GM12891 (cell line): ENCODE results near the gene HOTAIR.

Source experiments
- DNase-seq: peaks from one replicate; pipeline ENCODE4 v3.0.0; 2011; ENCODE audit warnings: low spot score; ENCODE audit not compliant: insufficient read length
- FAIRE-seq: peaks from 2 replicates; lab custom pipeline; 2011; peaks lifted over from hg19 to GRCh38; lab: Jason Lieb, UNC
- PAX5 ChIP-seq: IDR thresholded peaks from 2 replicates; pipeline ENCODE4 v1.6.1; 2011; ENCODE audit warnings: low read length, moderate library complexity, mild to moderate bottlenecking; ENCODE audit not compliant: insufficient read depth, severe bottlenecking
- POLR2A ChIP-seq: IDR thresholded peaks from 2 replicates; pipeline ENCODE4 v1.6.1; 2011; ENCODE audit warnings: low read depth, low read length, control low read depth
- POLR2AphosphoS5 ChIP-seq: IDR thresholded peaks from 2 replicates; pipeline ENCODE4 v1.6.1; 2011; ENCODE audit warnings: low read depth, low read length, control low read depth
- POU2F2 ChIP-seq: IDR thresholded peaks from 2 replicates; pipeline ENCODE4 v1.6.1; 2011; ENCODE audit warnings: low read depth, mild to moderate bottlenecking, control low read depth, low read length, moderate library complexity
- SPI1 ChIP-seq: IDR thresholded peaks from 2 replicates; pipeline ENCODE4 v1.6.1; 2011; ENCODE audit warnings: low read depth, low read length, control low read depth
- TAF1 ChIP-seq: IDR thresholded peaks from 2 replicates; pipeline ENCODE4 v1.6.1; 2011; ENCODE audit warnings: low read depth, low read length, control low read depth

The HOTAIR gene

GRCh38 chr12:53993162-53994008, 18.6 kb upstream of the HOTAIR start:
- FAIRE-seq, result no peak
- TF ChIP-seq PAX5 (no peak), POLR2A (no peak), TAF1 (no peak), POU2F2 (no peak), SPI1 (no peak)
- no peak for DNase-seq

DNA sequence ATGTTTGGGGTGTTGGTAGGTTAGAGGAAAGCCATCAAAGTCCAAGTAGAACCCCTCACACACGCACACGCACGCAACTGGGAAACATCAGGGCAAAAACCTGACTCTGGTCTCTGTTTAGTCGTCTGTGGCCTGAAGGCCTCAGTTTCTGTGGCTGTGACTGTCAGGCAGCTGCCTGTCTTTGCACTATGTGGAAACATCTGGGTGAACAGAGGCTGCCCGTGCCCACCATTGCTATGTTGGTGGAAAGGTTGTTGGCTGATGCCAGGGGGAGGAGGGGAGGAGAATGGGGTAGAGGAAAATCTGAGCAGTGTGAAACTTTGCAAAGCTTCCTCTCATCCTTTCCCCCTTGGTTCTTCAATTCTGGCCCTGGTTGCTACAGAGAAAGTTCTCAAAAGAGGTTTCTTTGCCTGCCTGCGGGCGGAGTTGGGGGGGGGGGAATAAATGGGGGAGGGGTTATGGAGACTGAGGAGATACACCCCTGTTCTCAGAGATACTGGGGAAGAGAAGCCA, 17.7 kb upstream of the HOTAIR start:
- no peak for FAIRE-seq
- no peak for TF ChIP-seq POLR2A
- no peak for TF ChIP-seq POU2F2
- TF ChIP-seq PAX5, result no peak
- TF ChIP-seq SPI1, result no peak
- TF ChIP-seq TAF1, result no peak
- no peak for TF ChIP-seq POLR2AphosphoS5
- DNase-seq, result no peak

DNA sequence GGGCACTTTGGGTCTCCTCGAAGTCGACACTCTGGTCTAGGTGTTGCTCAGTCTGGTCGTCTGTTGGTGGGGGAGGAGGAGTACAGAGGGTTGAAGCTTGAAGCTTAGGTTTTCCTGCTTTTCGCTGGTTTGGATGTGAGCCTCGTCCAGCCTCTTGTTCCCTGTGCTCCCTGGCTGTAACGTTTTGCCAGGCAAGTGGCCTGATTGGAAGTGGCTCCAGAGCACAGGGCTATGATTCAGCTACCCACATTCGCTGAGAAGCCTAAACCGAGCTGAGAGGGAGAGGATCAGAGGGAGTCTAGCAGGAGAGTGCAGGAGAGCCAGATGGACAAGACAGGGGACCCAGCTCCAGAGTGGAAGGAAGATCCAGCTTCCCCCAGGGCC, 16.3 kb upstream of the HOTAIR start:
- no peak for FAIRE-seq
- no peak for DNase-seq
- TF ChIP-seq TAF1 (no peak), POLR2A (no peak), POLR2AphosphoS5 (no peak), SPI1 (no peak), POU2F2 (no peak), PAX5 (no peak)

- DNase-seq (no peak), FAIRE-seq (no peak)
- TF ChIP-seq SPI1 (no peak), POLR2A (no peak), PAX5 (no peak), POU2F2 (no peak), TAF1 (no peak), POLR2AphosphoS5 (no peak)
Measured at GRCh38 chr12:53990311-53991076, 15.7 kb upstream of the HOTAIR start.

DNA sequence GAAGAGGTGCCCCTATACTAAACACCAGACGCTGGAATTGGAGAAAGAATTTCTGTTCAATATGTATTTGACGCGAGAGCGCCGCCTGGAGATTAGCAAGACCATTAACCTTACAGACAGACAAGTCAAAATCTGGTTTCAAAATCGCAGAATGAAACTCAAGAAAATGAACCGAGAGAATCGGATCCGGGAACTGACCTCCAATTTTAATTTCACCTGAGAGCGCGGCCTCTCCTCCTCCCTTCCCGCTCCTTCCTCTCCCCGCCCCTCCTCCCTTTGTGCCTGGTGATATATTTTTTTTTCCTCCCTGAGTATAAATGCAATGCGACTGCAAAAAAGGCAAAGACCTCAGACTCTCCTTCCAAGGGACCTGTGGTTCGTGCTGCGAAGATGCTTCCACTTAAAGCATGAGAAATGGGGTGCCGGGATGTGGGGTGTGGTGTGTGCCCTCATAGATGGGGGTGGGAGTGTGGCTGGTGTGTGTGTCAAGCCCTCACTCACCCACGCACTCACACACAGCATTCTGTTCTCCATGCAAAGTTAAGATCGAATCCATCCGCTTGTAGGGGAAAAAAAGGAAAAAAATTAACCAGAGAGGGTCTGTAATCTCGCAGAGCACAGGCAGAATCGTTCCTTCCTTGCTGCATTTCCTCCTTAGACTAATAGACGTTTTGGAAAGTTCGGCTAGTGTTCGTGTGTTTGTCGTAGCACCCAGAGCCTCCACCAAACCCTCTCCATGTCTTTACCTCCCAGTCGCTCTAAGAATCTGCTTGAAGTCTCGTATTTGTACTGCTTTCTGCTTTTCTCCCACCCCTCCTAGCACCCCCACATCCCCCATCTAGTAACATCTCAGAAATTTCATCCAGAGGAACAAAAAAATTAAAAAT, 14.7 kb upstream of the HOTAIR start:
- no peak for TF ChIP-seq TAF1
- no peak for TF ChIP-seq PAX5
- TF ChIP-seq POLR2AphosphoS5, result no peak
- TF ChIP-seq SPI1, result no peak
- TF ChIP-seq POLR2A, result no peak
- no peak for TF ChIP-seq POU2F2
- DNase-seq (no peak), FAIRE-seq (peak; percentile 85)

DNA sequence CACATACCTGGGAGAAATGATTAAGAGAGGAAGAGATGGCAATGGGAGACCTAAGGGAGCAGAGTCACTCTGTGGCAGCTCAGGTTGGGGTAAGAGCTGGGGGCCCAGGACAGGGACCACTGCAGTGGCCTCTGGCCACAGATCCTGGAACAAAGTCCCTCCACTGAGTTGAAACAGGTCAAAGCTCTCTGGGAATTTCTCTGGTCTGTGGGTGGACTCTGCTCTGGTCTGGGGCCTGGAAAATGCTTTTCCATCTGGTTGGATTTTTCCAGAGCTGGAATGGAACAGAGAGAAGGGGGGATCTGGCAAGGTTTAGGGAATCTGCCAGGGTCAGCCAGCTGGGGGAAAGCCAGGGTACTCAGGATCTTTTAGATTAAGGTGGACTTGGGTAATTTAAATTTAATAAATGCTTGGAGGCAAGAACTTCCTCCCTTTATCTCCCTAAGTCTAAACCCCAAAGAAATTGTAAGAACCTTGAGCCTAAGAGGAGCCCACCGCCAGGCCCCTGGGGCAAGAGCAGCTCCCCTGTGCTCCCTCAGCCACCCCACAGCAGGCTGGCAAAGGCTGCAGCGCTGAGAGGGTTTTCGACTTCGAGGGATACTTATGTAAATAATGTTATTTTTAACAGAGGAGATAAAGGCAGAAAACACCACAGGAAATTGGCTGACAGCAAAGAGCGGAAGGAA, 13.9 kb upstream of the HOTAIR start:
- no peak for TF ChIP-seq POU2F2
- no peak for TF ChIP-seq TAF1
- no peak for TF ChIP-seq PAX5
- no peak for TF ChIP-seq POLR2A
- TF ChIP-seq SPI1, result no peak
- no peak for TF ChIP-seq POLR2AphosphoS5
- no peak for DNase-seq
- no peak for FAIRE-seq

GRCh38 chr12:53987787-53988230, 13.1 kb upstream of the HOTAIR start:
- no peak for DNase-seq
- FAIRE-seq, result no peak
- TF ChIP-seq PAX5 (no peak), POU2F2 (no peak), POLR2AphosphoS5 (no peak), TAF1 (no peak), POLR2A (no peak), SPI1 (no peak)

GRCh38 chr12:53986686-53987483, 12.1 kb upstream of the HOTAIR start:
- TF ChIP-seq SPI1 (no peak), POLR2A (no peak), POLR2AphosphoS5 (no peak), TAF1 (no peak), POU2F2 (no peak), PAX5 (no peak)
- FAIRE-seq, result no peak
- no peak for DNase-seq
